ENCODE measurements around the gene POU2F1.

DNA sequence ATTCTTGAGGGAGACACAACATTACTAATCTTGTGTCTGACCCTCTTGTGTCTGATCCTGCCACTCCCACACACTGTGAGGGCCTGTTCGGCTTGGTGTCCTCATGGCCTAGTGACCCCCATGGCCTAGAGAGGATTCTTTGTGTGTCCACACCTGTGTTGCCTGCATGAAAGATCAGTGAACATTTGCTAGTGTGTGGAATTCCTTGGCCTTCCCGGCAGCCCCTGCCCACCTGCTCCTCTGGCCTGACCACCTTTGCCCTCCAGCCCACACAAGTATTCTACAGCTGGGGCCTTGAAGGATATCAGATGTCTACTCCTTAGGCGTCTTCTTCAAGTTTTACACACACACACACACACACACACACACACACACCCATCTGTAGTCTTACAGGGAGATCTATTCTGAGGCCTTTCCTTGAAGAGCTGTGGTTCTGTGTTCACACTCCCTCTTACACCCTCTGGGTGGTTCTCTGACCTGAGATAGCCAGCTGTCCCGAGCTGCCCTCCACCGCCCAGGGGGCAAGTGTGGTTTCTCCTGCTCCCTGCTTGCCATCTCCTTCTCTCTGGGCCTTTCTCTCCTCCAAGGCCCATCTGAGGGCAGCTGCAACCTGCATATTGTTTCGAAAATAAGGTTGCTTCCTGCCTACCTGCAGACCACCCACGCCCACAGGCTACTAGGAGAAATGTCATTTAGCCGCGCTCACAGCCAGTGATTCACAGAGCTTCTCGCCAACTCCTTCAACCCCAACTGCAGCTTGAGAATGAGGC is 252.3 kb downstream of the POU2F1 start:
- TF ChIP-seq, protein P1, sequence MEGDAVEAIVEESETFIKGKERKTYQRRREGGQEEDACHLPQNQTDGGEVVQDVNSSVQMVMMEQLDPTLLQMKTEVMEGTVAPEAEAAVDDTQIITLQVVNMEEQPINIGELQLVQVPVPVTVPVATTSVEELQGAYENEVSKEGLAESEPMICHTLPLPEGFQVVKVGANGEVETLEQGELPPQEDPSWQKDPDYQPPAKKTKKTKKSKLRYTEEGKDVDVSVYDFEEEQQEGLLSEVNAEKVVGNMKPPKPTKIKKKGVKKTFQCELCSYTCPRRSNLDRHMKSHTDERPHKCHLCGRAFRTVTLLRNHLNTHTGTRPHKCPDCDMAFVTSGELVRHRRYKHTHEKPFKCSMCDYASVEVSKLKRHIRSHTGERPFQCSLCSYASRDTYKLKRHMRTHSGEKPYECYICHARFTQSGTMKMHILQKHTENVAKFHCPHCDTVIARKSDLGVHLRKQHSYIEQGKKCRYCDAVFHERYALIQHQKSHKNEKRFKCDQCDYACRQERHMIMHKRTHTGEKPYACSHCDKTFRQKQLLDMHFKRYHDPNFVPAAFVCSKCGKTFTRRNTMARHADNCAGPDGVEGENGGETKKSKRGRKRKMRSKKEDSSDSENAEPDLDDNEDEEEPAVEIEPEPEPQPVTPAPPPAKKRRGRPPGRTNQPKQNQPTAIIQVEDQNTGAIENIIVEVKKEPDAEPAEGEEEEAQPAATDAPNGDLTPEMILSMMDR (IDR thresholded peaks at IDR 0.05): no peak
- TF ChIP-seq EZH2 (IDR thresholded peaks at IDR 0.05; ENCODE audit: borderline replicate concordance, insufficient read depth, low read depth, low read length, poor library complexity, severe bottlenecking): no peak
